ENCODE results near the gene PPP4C.
"Not testable (repeated sequence)": the region's sequence is repeated elsewhere in the genome, so short reads cannot be mapped to it uniquely, and the experiment has no call there.

The PPP4C gene

GRCh38 chr16:30075503-30076275 is at the start of gene PPP4C:
Gene PPP4C, plus strand, starts transcription at chr16:30075994. Its CDS starts 384 bp downstream, at chr16:30076378.
- DNase-seq, result peak; percentile 92

- no peak for DNase-seq
These were observed 49.3 kb upstream of the PPP4C start for GRCh38 chr16:30026449-30026848.

GRCh38 chr16:30027588-30028437 is 48.0 kb upstream of the PPP4C start:
- peak; percentile 99 for DNase-seq

GRCh38 chr16:30028438-30029076 is 47.2 kb upstream of the PPP4C start:
- no peak for DNase-seq

GRCh38 chr16:30030011-30030685 is 45.6 kb upstream of the PPP4C start:
- peak; percentile 78 for DNase-seq

GRCh38 chr16:30030841-30031413 is 44.9 kb upstream of the PPP4C start, which contains the start of gene TLCD3B:
Gene TLCD3B, minus strand, starts transcription at chr16:30031271. Its CDS starts 744 bp downstream, at chr16:30030527.
- DNase-seq, result peak; percentile 84

- no peak for DNase-seq
These were observed 44.3 kb upstream of the PPP4C start for GRCh38 chr16:30031477-30031918.

- DNase-seq, result peak; percentile 89
These were observed 43.5 kb upstream of the PPP4C start for GRCh38 chr16:30032083-30032819.

GRCh38 chr16:30033270-30033669 is 42.5 kb upstream of the PPP4C start:
- DNase-seq, result no peak

GRCh38 chr16:30040221-30040620 is 35.6 kb upstream of the PPP4C start:
- DNase-seq, result no peak

GRCh38 chr16:30040690-30041089 is 35.1 kb upstream of the PPP4C start:
- not testable (repeated sequence) for DNase-seq

- peak; percentile 16 for DNase-seq
These were observed 34.0 kb upstream of the PPP4C start for GRCh38 chr16:30041841-30042240.

GRCh38 chr16:30046178-30046577 is 29.6 kb upstream of the PPP4C start:
- no peak for DNase-seq

GRCh38 chr16:30046588-30046987 is 29.2 kb upstream of the PPP4C start:
- no peak for DNase-seq

GRCh38 chr16:30049871-30050270 is 25.9 kb upstream of the PPP4C start:
- no peak for DNase-seq

- DNase-seq, result no peak
These were observed 24.3 kb upstream of the PPP4C start for GRCh38 chr16:30051518-30051917.

- DNase-seq, result peak; percentile 92
These were observed 23.0 kb upstream of the PPP4C start for GRCh38 chr16:30052671-30053372.

- DNase-seq, result no peak
These were observed 22.3 kb upstream of the PPP4C start for GRCh38 chr16:30053376-30054015.

GRCh38 chr16:30054451-30054850 is 21.3 kb upstream of the PPP4C start:
- peak; percentile 35 for DNase-seq

GRCh38 chr16:30054959-30055553 is 20.7 kb upstream of the PPP4C start:
- DNase-seq, result peak; percentile 65

All from NCI-H82 (cell line).